Uterus (tissue), 4 donors: Measurements from ENCODE around the gene ZBTB7C. TPM values are rescaled to one million over a fixed set of nuclear protein-coding genes. Genes with fewer than 3 reads are reported as not detected.

Experiments used
- DNase-seq, 2 donors: peaks; one replicate each; pipeline ENCODE4 v3.0.0-alpha.2; 2019 to 2020
- H3K27ac ChIP-seq, 2 donors: fragments of 200-600 bp; sonication (generic); 1 replicate in 1 of 2; 2 replicates in 1 of 2; pipeline ENCODE4 v1.5.1; 2016 to 2018
- H3K27me3 ChIP-seq, 2 donors: fragments of 200-600 bp; sonication (generic); one replicate each; pipeline ENCODE4 v1.5.1; 2018 to 2019; ENCODE audit warnings: control low read depth in 1 of 2
- H3K36me3 ChIP-seq, 2 donors: fragments of 200-600 bp; sonication (generic); one replicate each; pipeline ENCODE4 v1.5.1; 2019; ENCODE audit warnings: control low read depth in 1 of 2
- H3K4me1 ChIP-seq, 2 donors: fragments of 200-600 bp; sonication (generic); one replicate each; pipeline ENCODE4 v1.5.1; 2018 to 2019; ENCODE audit warnings: control low read depth in 1 of 2
- H3K4me3 ChIP-seq, 2 donors: fragments of 200-600 bp; sonication (generic); 1 replicate in 1 of 2; 2 replicates in 1 of 2; pipeline ENCODE4 v1.5.1; 2018 to 2019; ENCODE audit warnings: mild to moderate bottlenecking in 1 of 2
- H3K9me3 ChIP-seq, 2 donors: fragments of 200-600 bp; sonication (generic); one replicate each; pipeline ENCODE4 v1.5.1; 2019; ENCODE audit warnings: control low read depth in 1 of 2
- CTCF ChIP-seq, 4 experiments: fragments of 200-600 bp in 2 of 4; fragments of 450-650 bp in 2 of 4; sonication (generic) in 2 of 4; IDR thresholded peaks; one replicate each; pipeline ENCODE4 v1.5.1; 2016 to 2019; ENCODE audit warnings: antibody characterized with exemption in 4 of 4, mild to moderate bottlenecking in 2 of 4, moderate library complexity in 1 of 4
- POLR2A ChIP-seq, 2 donors: fragments of 450-650 bp; IDR thresholded peaks; one replicate each; pipeline ENCODE4 v1.6.1; 2016; ENCODE audit warnings: antibody characterized with exemption in 2 of 2, mild to moderate bottlenecking in 1 of 2, moderate library complexity in 1 of 2
- intact Hi-C: fragments of 100-400 bp; cut with DNase I; formaldehyde crosslinking; loops from one replicate; pipeline ENCODE4 v1.15.1; 2023; ENCODE audit warnings: low total_unique reads
- total RNA-seq, 4 donors: library from RNA; depleted of rRNA in 3 of 4; stranded (reverse); fragments of >200 nt in 3 of 4; gene quantifications; one replicate each; pipeline versions ENCODE4 v1.1.0 to v1.2.4, GENCODE V29; 2014 to 2023
- donor health status: DM: yes; HTN: yes; CAD: no.

ZBTB7C gene
- total RNA-seq, 4 donors from 2014 or later: 1.0 to 11.2 (median 7.9) TPM

- no peak overlapping the region for H3K27ac ChIP-seq
- no peak for DNase-seq
- no peaks in the 10 kb centered on the region for H3K4me1 ChIP-seq
- no peak for TF ChIP-seq POLR2A (IDR thresholded peaks at IDR 0.05)
- no peak for TF ChIP-seq CTCF (IDR thresholded peaks at IDR 0.05)
- H3K36me3 ChIP-seq: no peaks in the 10 kb centered on the region
- no peak overlapping the region for H3K4me3 ChIP-seq
- no peaks in the 10 kb centered on the region for H3K27me3 ChIP-seq
- intact Hi-C loops: no loop called here
- H3K9me3 ChIP-seq: no peaks in the 10 kb centered on the region
Measured at GRCh38 chr18:48042431-48042830, 366.8 kb downstream of the ZBTB7C start.

- DNase-seq: no peak
- Histone ChIP-seq H3K36me3 (no peaks in the 10 kb centered on the region), H3K9me3 (no peaks in the 10 kb centered on the region), H3K27ac (no peak overlapping the region), H3K4me3 (no peak overlapping the region), H3K4me1 (no peaks in the 10 kb centered on the region), H3K27me3 (no peaks in the 10 kb centered on the region)
- intact Hi-C loops: no loop called here
- TF ChIP-seq CTCF (IDR thresholded peaks at IDR 0.05) (no peak), POLR2A (IDR thresholded peaks at IDR 0.05) (no peak)
Measured at GRCh38 chr18:48040457-48041110, 368.6 kb downstream of the ZBTB7C start.

GRCh38 chr18:48039769-48040215 lies 369.4 kb downstream of the ZBTB7C start:
- Histone ChIP-seq H3K27ac (no peak overlapping the region), H3K4me3 (no peak overlapping the region), H3K36me3 (no peaks in the 10 kb centered on the region), H3K9me3 (no peaks in the 10 kb centered on the region), H3K27me3 (no peaks in the 10 kb centered on the region), H3K4me1 (no peaks in the 10 kb centered on the region)
- no peak for DNase-seq
- intact Hi-C loops: no loop called here
- TF ChIP-seq CTCF (IDR thresholded peaks at IDR 0.05): no peak
- TF ChIP-seq POLR2A (IDR thresholded peaks at IDR 0.05): no peak

GRCh38 chr18:48038636-48039035 lies 370.5 kb downstream of the ZBTB7C start:
- Histone ChIP-seq H3K9me3 (no peaks in the 10 kb centered on the region), H3K4me3 (no peak overlapping the region), H3K36me3 (no peaks in the 10 kb centered on the region), H3K27me3 (no peaks in the 10 kb centered on the region), H3K27ac (no peak overlapping the region), H3K4me1 (no peaks in the 10 kb centered on the region)
- TF ChIP-seq POLR2A (IDR thresholded peaks at IDR 0.05): no peak
- TF ChIP-seq CTCF (IDR thresholded peaks at IDR 0.05): no peak
- no peak for DNase-seq
- intact Hi-C loops: no loop called here

GRCh38 chr18:48037481-48038271 lies 371.5 kb downstream of the ZBTB7C start:
- H3K4me3 ChIP-seq: no peak overlapping the region
- peak in 1 of 2 donors; percentile 14 for DNase-seq

More at GRCh38 chr18:48037481-48038271, 371.5 kb downstream of the ZBTB7C start:
- intact Hi-C loops: no loop called here
- TF ChIP-seq POLR2A (IDR thresholded peaks at IDR 0.05): no peak
- no peak for TF ChIP-seq CTCF (IDR thresholded peaks at IDR 0.05)
- no peaks in the 10 kb centered on the region for H3K36me3 ChIP-seq
- H3K9me3 ChIP-seq: no peaks in the 10 kb centered on the region
- H3K4me1 ChIP-seq: no peaks in the 10 kb centered on the region
- H3K27ac ChIP-seq: no peak overlapping the region
- H3K27me3 ChIP-seq: no peaks in the 10 kb centered on the region
